Common myeloid progenitor, CD34-positive (primary cell): Measurements from ENCODE around the gene LPP.

Experiments used
- CTCF ChIA-PET: fragments of 350-600 bp; sonication (Branson Sonifier 250); formaldehyde crosslinking; loops from one replicate; lab custom pipeline; 2021; ENCODE audit warnings: antibody characterized with exemption; lab: Charles Lee
- POLR2A ChIA-PET: fragments of 350-600 bp; sonication (Branson Sonifier 250); formaldehyde crosslinking; loops from one replicate; lab custom pipeline; 2021; ENCODE audit warnings: antibody characterized with exemption; lab: Charles Lee
- DNase-seq, 3 donors: peaks; one replicate each; pipeline versions ENCODE4 v3.0.0 to v3.0.0-alpha.2; 2013
- H3K27ac ChIP-seq, 2 experiments: 1 replicate in 1 of 2; 2 replicates in 1 of 2; pipeline ENCODE4 v1.7.0; 2013; ENCODE audit warnings: inconsistent platforms in 2 of 2, low read length in 2 of 2, mild to moderate bottlenecking in 2 of 2, low read depth in 1 of 2, moderate library complexity in 1 of 2; ENCODE audit not compliant: severe bottlenecking in 2 of 2, insufficient read depth in 1 of 2, poor library complexity in 1 of 2
- H3K27me3 ChIP-seq, 5 experiments: replicated peaks in 2 of 5; 1 replicate in 3 of 5; 2 replicates in 2 of 5; pipeline versions ENCODE4 v1.6.1 to v1.7.0; 2013; ENCODE audit warnings: low read length in 4 of 5, mild to moderate bottlenecking in 2 of 5, moderate library complexity in 2 of 5, inconsistent platforms in 1 of 5; ENCODE audit not compliant: insufficient read depth in 5 of 5, control insufficient read depth in 4 of 5
- H3K36me3 ChIP-seq, 4 experiments: 1 replicate in 2 of 4; 2 replicates in 2 of 4; pipeline versions ENCODE4 v1.6.1 to v1.7.0; 2013; ENCODE audit warnings: low read length in 3 of 4, control low read depth in 1 of 4, mild to moderate bottlenecking in 1 of 4; ENCODE audit not compliant: control insufficient read depth in 4 of 4, insufficient read depth in 4 of 4
- H3K4me1 ChIP-seq, 4 experiments: 1 replicate in 3 of 4; 2 replicates in 1 of 4; pipeline versions ENCODE4 v1.6.1 to v1.7.1; 2013; ENCODE audit warnings: low read length in 3 of 4, mild to moderate bottlenecking in 3 of 4, control low read depth in 1 of 4, inconsistent platforms in 1 of 4, moderate library complexity in 1 of 4; ENCODE audit not compliant: control insufficient read depth in 4 of 4, insufficient read depth in 4 of 4; ENCODE audit errors: control extremely low read depth in 1 of 4
- H3K4me3 ChIP-seq, 7 experiments: 1 replicate in 4 of 7; 2 replicates in 3 of 7; pipeline versions ENCODE4 v1.5.1 to v1.7.0; 2013; ENCODE audit warnings: mild to moderate bottlenecking in 7 of 7, low read length in 6 of 7, moderate library complexity in 6 of 7, inconsistent platforms in 2 of 7, low read depth in 2 of 7, control low read depth in 1 of 7; ENCODE audit not compliant: insufficient read depth in 4 of 7, control insufficient read depth in 1 of 7; ENCODE audit errors: extremely low read depth in 1 of 7
- H3K9me3 ChIP-seq, 5 experiments: 1 replicate in 4 of 5; 2 replicates in 1 of 5; pipeline versions ENCODE4 v1.6.1 to v1.7.1; 2013; ENCODE audit warnings: low read length in 4 of 5, mild to moderate bottlenecking in 2 of 5, inconsistent platforms in 1 of 5, low read depth in 1 of 5, moderate library complexity in 1 of 5; ENCODE audit not compliant: control insufficient read depth in 4 of 5, insufficient read depth in 2 of 5; ENCODE audit errors: control extremely low read depth in 1 of 5
- WGBS: methylation state at CpG from one replicate; pipeline ENCODE4 v1.1.5; 2013; ENCODE audit not compliant: insufficient coverage; 5-methylcytosine and 5-hydroxymethylcytosine counted together

The LPP gene

GRCh38 chr3:188306435-188307005 lies 152.6 kb downstream of the LPP start:
- ChIA-PET CTCF (interaction anchor here (1.0 to 1.2 kb wide), 3 partner anchors 12 to 167 kb away, joined by 3 read pairs; no protein-coding TSS in a partner anchor), POLR2A (no interaction called here)
- no peak overlapping the region for H3K27ac ChIP-seq

GRCh38 chr3:188309437-188310269 lies 155.7 kb downstream of the LPP start:
- no peak for DNase-seq
- H3K4me3 ChIP-seq: no peak overlapping the region
- POLR2A ChIA-PET: no interaction called here

More at GRCh38 chr3:188306435-188307005, 152.6 kb downstream of the LPP start:
- H3K27me3 ChIP-seq: no peaks in the 10 kb centered on the region
- H3K4me1 ChIP-seq: no peaks in the 10 kb centered on the region
- 100% methylated on average over 1 of the region's 8 CpGs for WGBS
- no peak overlapping the region for H3K4me3 ChIP-seq
- H3K36me3 ChIP-seq: no peaks in the 10 kb centered on the region
- no peak for DNase-seq
- no peaks in the 10 kb centered on the region for H3K9me3 ChIP-seq

DNA sequence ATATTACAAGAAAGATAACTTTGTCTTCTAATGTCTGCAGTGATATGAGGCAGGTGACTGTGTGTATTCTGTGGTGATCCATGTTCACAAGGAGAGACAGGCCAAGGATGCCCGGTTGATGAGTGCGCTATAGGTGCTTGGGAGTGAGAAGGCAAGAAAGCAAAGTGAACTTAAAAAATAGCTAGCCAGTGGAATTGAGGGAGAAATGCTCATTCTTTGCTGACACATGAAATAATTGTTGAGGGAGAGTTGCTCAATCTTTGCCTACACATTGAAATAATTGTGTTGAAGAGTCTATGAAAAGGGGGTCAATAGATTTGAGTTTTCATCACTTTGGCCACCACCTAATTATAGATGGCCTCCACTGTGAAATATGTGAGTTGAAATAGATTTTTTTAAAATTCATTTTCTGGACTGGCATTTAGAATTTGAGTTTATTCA lies 156.3 kb downstream of the LPP start:
- Histone ChIP-seq H3K27ac (no peak overlapping the region), H3K27me3 (no peaks in the 10 kb centered on the region), H3K36me3 (no peaks in the 10 kb centered on the region), H3K4me1 (no peaks in the 10 kb centered on the region), H3K4me3 (no peak overlapping the region), H3K9me3 (no peaks in the 10 kb centered on the region)
- CTCF ChIA-PET: interaction anchor here (1.2 kb wide), 1 partner anchor 12 kb away, joined by 3 read pairs; no protein-coding TSS in a partner anchor
- POLR2A ChIA-PET: no interaction called here
- DNase-seq: no peak
- WGBS: 100% methylated on average over 2 of the region's 2 CpGs

More at GRCh38 chr3:188309437-188310269, 155.7 kb downstream of the LPP start:
- CTCF ChIA-PET: interaction anchor here (0.6 to 1.2 kb wide), 2 partner anchors 12 to 29 kb away, joined by 3 to 4 read pairs; no protein-coding TSS in a partner anchor
- Histone ChIP-seq H3K27me3 (no peaks in the 10 kb centered on the region), H3K36me3 (no peaks in the 10 kb centered on the region), H3K4me1 (no peaks in the 10 kb centered on the region), H3K27ac (no peak overlapping the region), H3K9me3 (no peaks in the 10 kb centered on the region)
- 89% methylated on average over 2 of the region's 6 CpGs for WGBS

DNA sequence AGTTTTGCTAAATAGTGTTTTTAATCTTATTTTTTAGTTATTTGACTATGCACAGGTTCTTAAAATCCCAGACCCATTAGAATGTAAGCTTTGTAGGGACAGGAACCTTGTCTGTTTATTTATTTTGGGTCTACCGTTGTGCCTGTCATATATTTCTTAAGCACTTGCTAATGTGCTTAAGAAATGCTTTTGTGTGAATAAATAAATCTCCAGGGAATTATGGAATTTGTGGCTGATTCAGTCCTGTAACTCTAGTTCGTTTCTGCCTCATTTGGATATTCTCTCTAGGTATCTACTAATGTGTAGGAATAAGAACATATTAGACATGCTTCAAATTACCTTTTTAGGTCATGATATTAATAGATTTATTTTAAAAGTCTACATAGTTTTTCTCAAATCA lies 161.6 kb downstream of the LPP start:
- Histone ChIP-seq H3K27ac (no peak overlapping the region), H3K36me3 (no peaks in the 10 kb centered on the region), H3K4me1 (peaks cover 0 to 2% (median 0%) of the 10 kb centered on the region in 4 experiments), H3K27me3 (no peaks in the 10 kb centered on the region), H3K9me3 (no peaks in the 10 kb centered on the region), H3K4me3 (no peak overlapping the region)
- WGBS: no CpG with 5 or more reads among the region's 2 CpGs
- POLR2A ChIA-PET: no interaction called here
- CTCF ChIA-PET: no interaction called here
- no peak for DNase-seq

DNA sequence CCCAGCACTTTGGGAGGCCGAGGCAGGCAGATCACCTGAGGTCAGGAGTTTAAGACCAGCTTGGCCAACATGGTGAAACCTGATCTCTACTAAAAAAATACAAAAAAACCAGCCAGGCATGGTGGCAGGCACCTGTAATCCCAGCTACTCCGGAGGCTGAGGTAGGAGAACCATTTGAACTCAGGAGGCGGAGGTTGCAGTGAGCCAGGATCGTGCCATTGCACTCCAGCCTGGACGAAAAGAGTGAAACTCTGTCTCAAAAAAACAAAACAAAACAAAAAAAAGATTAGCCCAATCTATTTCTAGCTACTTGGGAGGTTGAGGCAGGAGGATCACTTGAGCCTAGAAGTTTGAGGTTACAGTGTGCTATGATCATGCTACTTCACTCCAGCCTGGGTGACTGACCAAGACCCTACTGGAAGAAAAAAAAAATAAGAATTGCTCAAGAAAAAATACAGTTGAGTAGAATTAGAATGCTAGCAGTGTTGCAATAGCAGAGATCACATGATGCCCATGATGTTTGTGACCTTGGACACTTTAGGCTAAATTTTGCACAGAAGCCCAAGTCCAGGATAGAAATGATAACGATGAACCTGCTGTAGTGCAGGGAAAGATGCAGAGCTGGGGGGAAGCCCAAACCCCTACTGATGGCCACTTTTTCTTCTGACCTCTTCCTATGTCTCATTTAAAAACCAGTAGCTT lies 162.2 kb downstream of the LPP start:
- CTCF ChIA-PET: no interaction called here
- no peak for DNase-seq
- POLR2A ChIA-PET: interaction anchor here (0.7 kb wide), 1 partner anchor 629 kb away, joined by 6 read pairs; no protein-coding TSS in a partner anchor
- 92% methylated on average over 3 of the region's 6 CpGs for WGBS
- H3K4me1 ChIP-seq: peaks cover 0 to 2% (median 0%) of the 10 kb centered on the region in 4 experiments
- H3K36me3 ChIP-seq: no peaks in the 10 kb centered on the region
- no peaks in the 10 kb centered on the region for H3K9me3 ChIP-seq
- no peaks in the 10 kb centered on the region for H3K27me3 ChIP-seq
- no peak overlapping the region for H3K27ac ChIP-seq
- H3K4me3 ChIP-seq: no peak overlapping the region

DNA sequence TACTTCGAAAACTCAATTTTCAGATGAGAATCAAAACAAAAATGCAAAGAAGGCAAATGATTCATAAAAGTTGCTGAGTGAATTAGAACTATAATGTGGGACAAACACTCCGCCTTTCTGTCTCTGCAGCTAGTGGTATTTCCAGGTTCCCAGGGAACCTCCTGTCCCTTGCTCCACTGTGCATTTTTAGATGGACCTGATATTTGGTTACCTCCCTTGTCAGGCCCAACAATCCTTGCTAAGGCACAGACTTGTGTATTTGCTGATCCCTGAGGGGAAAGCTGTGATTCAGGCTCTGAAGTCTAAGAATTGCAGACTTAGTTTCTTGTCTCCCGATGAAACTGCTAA lies 162.7 kb downstream of the LPP start:
- no peaks in the 10 kb centered on the region for H3K9me3 ChIP-seq
- DNase-seq: no peak
- no peaks in the 10 kb centered on the region for H3K36me3 ChIP-seq
- CTCF ChIA-PET: no interaction called here
- no peak overlapping the region for H3K4me3 ChIP-seq
- POLR2A ChIA-PET: interaction anchor here (0.7 kb wide), 1 partner anchor 630 kb away, joined by 6 read pairs; no protein-coding TSS in a partner anchor
- H3K27me3 ChIP-seq: no peaks in the 10 kb centered on the region
- peaks cover 0 to 2% (median 0%) of the 10 kb centered on the region in 4 experiments for H3K4me1 ChIP-seq
- 100% methylated on average over 2 of the region's 3 CpGs for WGBS
- H3K27ac ChIP-seq: no peak overlapping the region
